ENCODE measurements around the gene XXYLT1. TPM values are rescaled to one million over a fixed set of nuclear protein-coding genes. Genes with fewer than 3 reads are reported as not detected.

XXYLT1 gene
- total and polyA plus RNA-seq, 9 of the 15 experiments (the other 6 are each of a cell fraction or from before 2014, with no cell fraction given): 1.9 to 18.9 (median 15.0) TPM

- Histone ChIP-seq H3K36me3 (ENCODE audit: control insufficient read depth, insufficient read depth, low read length) (no peaks in the 10 kb centered on the region), H3K4me2 (ENCODE audit: insufficient read depth, low read length) (peak overlapping the region; percentile 8; the same call in 1 of the 2 replicates), H3K4me3 (no peak overlapping the region), H3K79me2 (ENCODE audit: control insufficient read depth, insufficient read depth, low read length) (no peaks in the 10 kb centered on the region), H3K9me3 (replicated peaks; ENCODE audit: control insufficient read depth, insufficient read depth, low read depth, low read length) (no peaks in the 10 kb centered on the region), H3K9ac (ENCODE audit: insufficient read depth in 1 of 2, low read depth in 2 of 2, low read length in 2 of 2) (no peak overlapping the region), H3K4me1 (replicated peaks in 1 of 2; ENCODE audit: control insufficient read depth in 2 of 2, insufficient read depth in 2 of 2, low read length in 2 of 2) (peaks cover 12 to 14% of the 10 kb centered on the region in 2 experiments), H3K9me1 (ENCODE audit: control insufficient read depth, insufficient read depth, low read length) (peaks cover 6% of the 10 kb centered on the region), H2AFZ (ENCODE audit: low read depth, low read length) (no peak overlapping the region), H4K20me1 (replicated peaks; ENCODE audit: control insufficient read depth, insufficient read depth, low read length) (no peaks in the 10 kb centered on the region), H3K27ac (ENCODE audit: extremely low read depth, low read depth, low read length) (peak overlapping the region; percentile 50; the same call in 2 of the 3 replicates), H3K27me3 (ENCODE audit: control insufficient read depth in 2 of 2, insufficient read depth in 2 of 2, low read length in 2 of 2) (no peaks in the 10 kb centered on the region)
- DNase-seq (ENCODE audit: extremely low read depth in 1 of 4, low spot score in 3 of 4) (peak in 2 of 4 experiments; percentile 51 to 61), FAIRE-seq (peak; percentile 81), ATAC-seq (peak; percentile 70)
- ChIA-PET POLR2A (no interaction called here), CTCF (ENCODE audit: low intra/inter-chr PET ratio) (interaction anchor here (0.6 kb wide), 1 partner anchor 707 kb away, joined by 3 read pairs; no protein-coding TSS in a partner anchor)
- in situ Hi-C loops (cut with MboI): loop anchor here (10.0 kb wide), 1 partner anchor 418 kb away; the partner anchor contains the start of gene FAM43A
- BruUV-seq (replicated peaks): no TSS peak
- intact Hi-C loops (cut with micrococcal nuclease): loop anchor here (10.0 kb wide), 1 partner anchor 768 kb away; no protein-coding TSS in a partner anchor
- WGBS (ENCODE audit: insufficient coverage, low coverage, missing lambda C conversion rate): 17% methylated on average over 17 of the region's 32 CpGs
- TF ChIP-seq KDM1A (IDR thresholded peaks at IDR 0.05): peak; percentile 96
- peak; percentile 44 for TF ChIP-seq ZFX (CRISPR knock-in tag; IDR thresholded peaks at IDR 0.05)
- TF ChIP-seq BACH1 (tag; IDR thresholded peaks at IDR 0.05): peak; percentile 92
- no peak for TF ChIP-seq NUFIP1 (IDR thresholded peaks at IDR 0.05; ENCODE audit: partially characterized antibody)
- peak; percentile 74 to 97; a peak in 3 of 4 replicates for TF ChIP-seq RCOR1 (IDR thresholded peaks at IDR 0.05; ENCODE audit: borderline replicate concordance in 1 of 2, low read depth in 2 of 2, low read length in 2 of 2)
- peak; percentile 84 for TF ChIP-seq ARID1B (IDR thresholded peaks at IDR 0.05)
- peak; percentile 93 for TF ChIP-seq NFIC (IDR thresholded peaks at IDR 0.05)
- TF ChIP-seq NFE2L1 (tag; IDR thresholded peaks at IDR 0.05; ENCODE audit: borderline replicate concordance, low read depth): peak; percentile 94
- TF ChIP-seq ZEB2 (IDR thresholded peaks at IDR 0.05): 0 out of 2 replicates have a peak, but pooled peaks have one; percentile 34
- TF ChIP-seq CHCHD3 (CRISPR knock-in tag; IDR thresholded peaks at IDR 0.05): no peak
- no peak for TF ChIP-seq ATF1 (CRISPR knock-in tag; IDR thresholded peaks at IDR 0.05)
- TF ChIP-seq ATF1 (tag; IDR thresholded peaks at IDR 0.05): peak; percentile 57
- TF ChIP-seq MYNN (IDR thresholded peaks at IDR 0.05): 0 out of 2 replicates have a peak, but pooled peaks have one; percentile 19
- TF ChIP-seq MYNN (CRISPR knock-in tag; IDR thresholded peaks at IDR 0.05): no peak
- peak; percentile 97 for TF ChIP-seq ZNF316 (IDR thresholded peaks at IDR 0.05)
- peak; percentile 46 for TF ChIP-seq CBFA2T3 (IDR thresholded peaks at IDR 0.05)
- no peak for TF ChIP-seq GATA2 (CRISPR knock-in tag; IDR thresholded peaks at IDR 0.05)
- TF ChIP-seq SNRNP70 (optimal IDR thresholded peaks at IDR 0.05; ENCODE audit: low read depth, low read length): no peak
- 0 out of 2 replicates have a peak, but pooled peaks have one; percentile 15 for TF ChIP-seq EP400 (IDR thresholded peaks at IDR 0.05)
- TF ChIP-seq SMARCA4 (IDR thresholded peaks at IDR 0.05): peak; percentile 90
- peak; percentile 23; the same call in 1 of the 2 replicates for TF ChIP-seq MBD1 (CRISPR knock-in tag; IDR thresholded peaks at IDR 0.05)
- peak; percentile 90 for TF ChIP-seq HNRNPLL (IDR thresholded peaks at IDR 0.05; ENCODE audit: low read depth, low read length, poor library complexity, severe bottlenecking)
- peak; percentile 65; the same call in 1 of the 2 replicates for TF ChIP-seq ZNF644 (tag; IDR thresholded peaks at IDR 0.05; ENCODE audit: low read depth)
- TF ChIP-seq FOXJ2 (tag; IDR thresholded peaks at IDR 0.05): peak; percentile 79
- TF ChIP-seq MTA1 (IDR thresholded peaks at IDR 0.05; ENCODE audit: borderline replicate concordance): 0 out of 2 replicates have a peak, but pooled peaks have one; percentile 33
Measured at GRCh38 chr3:195102609-195103467, 168.1 kb downstream of the XXYLT1 start.

All from K562 (cell line).